Dedifferentiated amniotic fluid mesenchymal stem cell (primary cell): Measurements from ENCODE around the gene KRTAP5-7.
"Not testable (repeated sequence)": the region's sequence is repeated elsewhere in the genome, so short reads cannot be mapped to it uniquely, and the experiment has no call there.

ENCODE experiments used
- DNase-seq: peaks from one replicate; pipeline ENCODE4 v3.0.0-alpha.2; 2016; ENCODE audit errors: extremely low spot score

Gene KRTAP5-7

DNA sequence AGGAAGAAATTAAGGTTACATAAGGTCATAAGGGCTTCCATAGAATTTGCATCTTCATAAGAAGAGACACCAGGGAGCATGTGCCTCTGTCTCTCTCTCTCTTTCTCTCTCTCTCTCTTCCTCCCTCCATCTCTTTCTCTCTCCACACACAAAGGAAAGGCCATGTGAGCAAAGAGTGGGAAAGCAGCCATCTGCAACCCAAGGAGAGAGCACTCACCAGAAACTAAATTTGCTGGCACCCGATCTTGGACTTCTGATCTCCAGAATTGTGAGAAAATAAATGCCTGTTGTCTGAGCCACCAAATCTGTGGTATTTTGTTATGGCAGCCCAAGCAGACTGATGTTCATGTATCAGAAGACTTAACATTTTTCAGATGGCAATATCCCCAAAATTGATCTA is 31.9 kb downstream of the KRTAP5-7 start:
- no peak for DNase-seq

GRCh38 chr11:71562120-71562519 is 35.1 kb downstream of the KRTAP5-7 start:
- DNase-seq = no peak

- no peak for DNase-seq
Observed at GRCh38 chr11:71563406-71563805, 36.3 kb downstream of the KRTAP5-7 start.

DNA sequence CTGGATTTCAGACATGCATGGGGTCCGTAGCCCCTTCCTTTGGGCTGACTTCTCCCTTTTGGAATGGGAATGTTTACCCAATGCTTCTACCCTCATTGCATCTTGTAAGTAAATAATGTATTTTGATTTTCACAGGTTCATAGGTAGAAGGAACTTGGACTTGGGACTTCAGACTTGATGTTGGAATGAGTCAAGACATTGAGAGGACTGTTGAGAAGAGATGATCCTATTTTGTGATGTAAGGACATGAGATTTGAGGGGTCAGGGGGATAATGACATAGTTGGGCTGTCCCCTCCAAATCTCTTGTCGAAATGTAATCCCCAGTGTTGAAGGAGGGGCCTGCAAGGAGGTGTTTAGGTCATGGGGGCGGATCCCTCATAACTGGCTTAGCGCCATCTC is 37.4 kb downstream of the KRTAP5-7 start:
- DNase-seq = no peak

DNA sequence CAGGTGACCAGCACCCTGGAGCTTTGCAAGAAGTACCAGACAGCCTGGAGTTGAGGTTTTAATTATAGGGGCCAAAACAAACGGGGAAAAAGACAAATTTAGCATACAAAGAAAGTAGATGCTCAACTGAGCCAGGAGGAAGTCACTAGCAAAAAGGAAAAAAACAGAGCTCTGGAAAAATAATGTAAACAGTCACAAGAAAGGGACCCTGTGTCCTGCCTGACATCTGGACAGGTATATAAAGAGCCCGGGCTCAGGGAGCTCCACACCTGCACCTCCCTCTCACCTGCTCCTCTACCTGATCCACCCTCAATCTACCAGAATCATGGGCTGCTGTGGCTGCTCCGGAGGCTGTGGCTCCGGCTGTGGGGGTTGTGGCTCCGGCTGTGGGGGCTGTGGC is 38.2 kb downstream of the KRTAP5-7 start, which contains the start of gene KRTAP5-10:
Gene KRTAP5-10, plus strand, starts transcription at position 301 of the 400 bp plus-strand sequence. Its CDS starts 25 bp downstream, at position 326.
- no peak for DNase-seq

GRCh38 chr11:71566081-71566620 is 39.1 kb downstream of the KRTAP5-7 start:
- no peak for DNase-seq

DNA sequence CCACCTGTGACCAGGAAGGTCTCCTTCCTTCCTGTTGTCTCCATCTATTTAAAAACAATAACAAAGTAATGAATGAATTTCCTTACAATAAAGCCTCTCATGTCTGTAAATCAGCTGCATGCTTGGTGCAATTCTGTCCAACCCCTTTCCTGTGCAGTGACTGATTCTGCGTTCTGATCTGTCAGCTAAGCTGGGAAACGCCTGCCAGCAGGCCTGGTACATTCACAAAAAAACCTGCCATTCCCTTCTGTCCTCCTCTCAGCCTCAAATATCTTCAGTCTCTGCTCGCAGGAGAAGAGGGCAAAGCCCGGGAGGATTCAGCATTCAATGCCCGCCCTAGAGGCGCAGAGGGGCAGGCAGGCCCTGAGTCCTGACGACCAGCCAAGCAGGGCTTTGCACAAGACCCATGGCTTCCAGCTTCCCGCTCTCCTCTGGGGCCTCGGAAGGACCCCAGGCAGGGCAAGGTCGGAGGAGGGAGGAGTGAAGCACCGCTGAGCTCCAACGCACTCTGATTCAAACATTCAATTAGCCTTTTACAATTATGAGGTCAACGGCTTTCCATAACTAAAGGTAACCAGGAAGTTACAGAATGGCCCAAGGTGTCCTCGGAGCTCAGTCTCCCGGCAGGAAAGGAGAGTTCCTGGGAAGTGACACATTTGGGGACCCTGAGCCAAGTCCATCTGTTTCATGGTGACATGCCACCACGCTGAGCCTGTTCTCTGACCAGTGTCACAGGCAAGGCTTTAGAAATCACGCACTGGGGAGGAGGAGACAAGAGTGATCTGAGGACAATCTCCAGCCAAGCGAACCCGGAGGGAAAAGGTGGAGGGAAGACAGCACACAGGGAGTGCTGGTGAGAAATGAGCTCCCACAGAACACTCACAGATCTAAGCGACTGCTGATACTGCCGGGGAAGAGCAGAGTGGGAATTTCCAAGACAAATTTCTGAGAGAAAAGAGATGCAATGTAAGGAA is 39.8 kb downstream of the KRTAP5-7 start:
- DNase-seq = not testable (repeated sequence)

DNA sequence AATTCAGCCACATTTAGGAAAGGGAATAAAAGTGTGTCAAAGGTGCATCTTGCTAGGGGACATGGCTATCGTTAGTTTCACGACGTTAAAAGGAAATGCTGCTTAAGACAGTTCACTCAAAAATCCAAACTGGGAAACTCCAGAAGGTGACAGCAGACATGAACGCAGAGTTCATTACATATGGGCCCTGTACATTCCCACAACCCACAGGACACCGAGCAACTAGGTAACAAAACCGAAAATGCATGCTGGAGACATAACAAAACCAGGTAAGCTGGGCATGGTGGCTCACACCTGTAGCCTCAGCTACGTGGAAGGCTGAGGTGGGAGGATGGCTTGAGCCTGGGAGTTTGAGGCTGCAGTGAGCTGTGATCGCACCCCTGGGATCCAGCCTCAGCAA is 40.6 kb downstream of the KRTAP5-7 start:
- DNase-seq = not testable (repeated sequence)

DNA sequence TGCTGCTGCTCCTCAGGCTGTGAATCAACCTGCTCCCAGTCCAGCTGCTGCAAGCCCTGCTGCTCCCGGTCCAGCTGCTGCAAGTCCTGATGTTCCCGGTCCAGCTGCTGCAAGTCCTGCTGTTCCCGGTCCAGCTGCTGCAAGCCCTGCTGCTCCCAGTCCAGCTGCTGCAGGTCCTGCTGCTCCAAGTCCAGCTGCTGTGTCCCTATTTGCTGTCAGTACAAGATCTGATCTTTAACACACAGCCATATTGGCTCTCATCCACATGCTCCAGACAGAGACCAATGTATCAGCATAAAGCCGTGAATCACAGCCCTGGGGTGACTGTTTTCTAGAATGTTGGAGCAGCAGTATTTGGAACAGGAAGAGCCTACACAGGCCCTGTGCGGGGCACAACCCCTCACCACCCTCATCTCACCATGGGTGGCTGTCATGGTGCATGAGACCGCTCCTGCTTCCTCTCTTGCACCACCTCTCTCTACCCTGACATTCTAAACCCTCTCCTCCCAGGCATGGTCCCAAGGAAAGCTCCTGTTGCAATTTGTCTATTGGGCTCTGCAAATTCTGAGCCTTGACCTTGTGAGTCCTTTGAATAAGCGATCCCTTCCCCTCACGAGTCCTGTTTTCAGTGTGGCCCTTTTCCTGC is 41.8 kb downstream of the KRTAP5-7 start:
- DNase-seq = no peak

DNA sequence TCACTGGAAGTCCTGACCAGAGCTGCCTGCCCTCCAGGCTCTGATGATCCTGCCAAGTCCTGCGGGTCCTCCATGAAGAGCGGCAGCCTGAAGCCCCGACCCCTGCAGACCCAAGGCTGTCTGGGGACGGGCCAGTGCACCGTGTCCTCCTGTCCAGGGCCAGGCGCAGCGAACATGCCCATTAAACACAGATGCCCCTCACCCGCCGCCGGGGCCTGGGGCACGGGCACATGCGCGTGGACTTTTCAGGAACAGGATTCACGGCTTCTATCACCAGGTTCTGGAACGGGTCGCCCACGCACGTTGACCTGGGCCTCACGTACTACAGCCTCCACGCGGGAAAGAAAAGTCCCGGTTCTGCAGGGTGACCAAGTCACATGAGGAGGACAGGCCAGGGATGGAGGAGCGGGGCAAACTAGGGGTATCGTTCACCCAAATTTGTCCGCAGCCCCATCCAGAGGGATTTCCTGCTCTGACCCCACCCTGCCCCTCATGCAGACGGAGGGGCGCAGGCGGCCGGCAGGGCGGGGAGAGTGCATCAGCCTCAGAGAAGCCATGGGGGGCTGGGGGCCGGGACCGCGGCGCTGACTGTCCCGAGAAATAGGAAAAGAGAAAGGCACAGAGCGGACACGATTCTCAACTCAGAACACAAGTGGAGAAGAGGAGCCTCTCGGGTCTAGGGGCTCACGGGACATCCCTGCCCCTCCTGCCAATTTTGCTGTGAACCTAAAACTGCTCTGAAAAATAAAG is 44.2 kb downstream of the KRTAP5-7 start:
- not testable (repeated sequence) for DNase-seq

DNA sequence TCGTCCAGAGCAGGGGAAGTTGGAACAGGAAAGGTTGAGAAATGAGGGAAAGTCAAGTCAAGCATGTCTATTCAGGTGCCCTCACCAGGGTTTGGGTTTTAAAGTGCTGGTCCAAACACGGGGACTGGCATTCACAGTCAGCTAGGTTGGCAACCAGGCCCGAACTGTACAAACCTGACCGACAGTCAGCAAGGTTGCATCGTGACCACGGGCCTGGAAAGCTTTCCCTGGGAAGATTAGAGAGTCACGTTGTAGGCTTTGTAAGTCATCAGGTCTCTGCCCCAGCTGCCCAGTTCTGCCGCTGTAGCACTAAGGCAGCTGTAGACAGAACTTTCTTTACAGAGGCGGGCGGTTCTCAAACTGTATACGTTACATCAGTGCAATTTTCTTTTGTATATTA is 45.7 kb downstream of the KRTAP5-7 start:
- no peak for DNase-seq

GRCh38 chr11:71574418-71574817 is 47.4 kb downstream of the KRTAP5-7 start:
- DNase-seq = no peak

DNA sequence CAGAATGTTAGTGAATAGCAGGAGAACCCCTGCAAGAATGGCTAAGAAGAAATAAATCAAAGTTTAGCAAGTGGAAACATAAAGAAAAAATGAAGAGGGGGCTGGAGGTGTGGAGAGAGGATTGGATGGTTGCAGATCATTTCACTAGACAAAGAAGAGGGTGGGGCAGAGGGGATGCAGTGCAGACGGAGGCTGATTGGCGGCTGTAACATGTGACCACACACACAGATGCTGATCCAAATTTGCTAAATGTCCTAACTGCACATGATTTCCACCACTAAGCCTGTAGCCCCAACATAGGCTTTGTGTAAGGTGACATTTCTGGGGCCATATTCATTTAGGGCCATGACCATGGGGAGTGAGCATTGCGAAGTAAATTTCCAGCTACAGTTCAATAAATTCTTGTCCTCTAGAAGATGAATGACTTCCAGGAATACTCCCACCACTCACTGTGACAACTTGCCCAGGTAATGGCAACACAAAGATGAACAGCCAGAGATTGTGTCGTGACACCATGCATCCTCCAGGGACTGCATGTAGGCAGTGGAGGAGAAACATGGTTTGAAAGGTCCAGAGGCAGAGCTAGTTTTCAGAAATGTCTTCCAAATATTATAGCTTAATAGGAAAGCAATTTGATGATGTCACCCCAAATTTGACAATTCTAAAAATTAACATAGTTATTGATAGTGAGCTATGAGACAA is 48.8 kb downstream of the KRTAP5-7 start:
- no peak for DNase-seq

- DNase-seq = not testable (repeated sequence)
Observed at GRCh38 chr11:71576688-71577465, 49.8 kb downstream of the KRTAP5-7 start.

DNA sequence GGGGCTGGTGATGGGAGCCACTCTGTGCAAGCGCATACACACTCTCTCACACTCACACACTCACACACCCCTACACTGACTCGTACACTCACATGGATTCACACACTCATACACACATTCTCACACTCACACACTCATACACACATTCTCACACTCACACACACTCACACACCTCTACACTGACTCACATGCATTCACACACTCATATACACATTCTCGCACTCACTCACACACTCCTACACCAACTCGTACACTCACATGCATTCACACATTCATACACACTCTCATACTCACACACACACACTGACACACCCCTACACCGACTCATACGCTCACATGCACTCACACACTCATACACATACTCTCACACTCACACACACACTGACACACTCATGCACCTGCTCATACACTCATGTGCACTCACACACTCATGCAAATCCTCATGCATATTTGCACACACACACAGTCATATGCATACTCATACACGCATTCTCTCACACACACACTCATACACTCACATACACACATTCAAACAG is 50.5 kb downstream of the KRTAP5-7 start:
- DNase-seq = no peak
